GOT3 (cell line): ENCODE data around the gene THBS2.
"Not testable (repeated sequence)": the region's sequence is repeated elsewhere in the genome, so short reads cannot be mapped to it uniquely, and the experiment has no call there.

ENCODE experiments used
- DNase-seq: peaks from one replicate; lab custom pipeline; 2025; ENCODE audit warnings: mixed read lengths; lab: John Stamatoyannopoulos, UW

Gene THBS2

GRCh38 chr6:169210611-169211010, 43.0 kb downstream of the THBS2 start:
- no peak for DNase-seq

- DNase-seq, result no peak
Observed at GRCh38 chr6:169208011-169208410, 45.6 kb downstream of the THBS2 start.

GRCh38 chr6:169207482-169207881, 46.2 kb downstream of the THBS2 start:
- DNase-seq, result no peak

GRCh38 chr6:169205176-169206160, 48.2 kb downstream of the THBS2 start:
- DNase-seq, result no peak

- no peak for DNase-seq
Observed at GRCh38 chr6:169204167-169204566, 49.5 kb downstream of the THBS2 start.

- DNase-seq, result no peak
Observed at GRCh38 chr6:169201985-169202384, 51.7 kb downstream of the THBS2 start.

GRCh38 chr6:169200893-169201514, 52.6 kb downstream of the THBS2 start:
- DNase-seq, result no peak

GRCh38 chr6:169199625-169200335, 53.9 kb downstream of the THBS2 start:
- no peak for DNase-seq

- no peak for DNase-seq
Observed at GRCh38 chr6:169198885-169199284, 54.8 kb downstream of the THBS2 start.

- DNase-seq, result not testable (repeated sequence)
Observed at GRCh38 chr6:169197929-169198328, 55.7 kb downstream of the THBS2 start.

- not testable (repeated sequence) for DNase-seq
Observed at GRCh38 chr6:169196279-169196678, 57.4 kb downstream of the THBS2 start.

- no peak for DNase-seq
Observed at GRCh38 chr6:169194737-169195136, 58.9 kb downstream of the THBS2 start.

- DNase-seq, result no peak
Observed at GRCh38 chr6:169190970-169191369, 62.7 kb downstream of the THBS2 start.

- no peak for DNase-seq
Observed at GRCh38 chr6:169190144-169190584, 63.5 kb downstream of the THBS2 start.

GRCh38 chr6:169189686-169190085, 64.0 kb downstream of the THBS2 start:
- no peak for DNase-seq

GRCh38 chr6:169189182-169189581, 64.5 kb downstream of the THBS2 start:
- no peak for DNase-seq

GRCh38 chr6:169188475-169188874, 65.2 kb downstream of the THBS2 start:
- no peak for DNase-seq

GRCh38 chr6:169188051-169188470, 65.6 kb downstream of the THBS2 start:
- DNase-seq, result no peak

GRCh38 chr6:169186496-169187169, 67.0 kb downstream of the THBS2 start:
- no peak for DNase-seq

- no peak for DNase-seq
Observed at GRCh38 chr6:169185692-169186485, 67.8 kb downstream of the THBS2 start.

- DNase-seq, result no peak
Observed at GRCh38 chr6:169185011-169185521, 68.6 kb downstream of the THBS2 start.
